ENCODE data around the gene LSR. TPM values are rescaled to one million over a fixed set of nuclear protein-coding genes. Genes with fewer than 3 reads are reported as not detected.

Gene LSR
- total RNA-seq, 5 donors from 2014 or later (not counting 1 experiment from before 2014, with no cell fraction given): 36.8 to 64.9 (median 57.4) TPM

- H3K4me1 Mint-ChIP-seq: peaks cover 44 to 47% (median 46%) of the 10 kb centered on the region in 3 donors
- WGBS (ENCODE audit: insufficient coverage): 0% methylated on average over 14 of the region's 40 CpGs
- peaks cover 17% of the 10 kb centered on the region for H3K36me3 Mint-ChIP-seq
- ATAC-seq (replicated peaks in 1 of 4) (peak in 3 of 4 experiments; percentile 8 to 12 (median 10)), DNase-seq (peak in 14 of 35 experiments; percentile 10 to 48 (median 32))
- Histone ChIP-seq H3K27ac (ENCODE audit: low read length) (peak overlapping the region; percentile 70), H3K9me3 (no peaks in the 10 kb centered on the region), H3K27me3 (replicated peaks in 1 of 2; ENCODE audit: control insufficient read depth in 2 of 2, extremely low read depth in 1 of 2, insufficient read depth in 2 of 2, low read length in 1 of 2) (no peaks in the 10 kb centered on the region), H3K36me3 (ENCODE audit: control insufficient read depth in 2 of 2, extremely low read depth in 1 of 2, insufficient read depth in 1 of 2, low read length in 1 of 2) (peaks cover 6 to 27% of the 10 kb centered on the region in 2 donors), H3K4me3 (ENCODE audit: control insufficient read depth in 1 of 2, extremely low read depth in 1 of 2, low read length in 1 of 2) (peak overlapping the region; percentile 67), H3K4me1 (ENCODE audit: control insufficient read depth in 1 of 2, extremely low read depth in 1 of 2, insufficient read depth in 2 of 2, low read length in 2 of 2) (peaks cover 5 to 46% of the 10 kb centered on the region in 2 experiments)
- no peaks in the 10 kb centered on the region for H3K9me3 Mint-ChIP-seq
- H3K27ac Mint-ChIP-seq: peak overlapping the region; percentile 95 to 99
- ChIA-PET CTCF (no interaction called here), POLR2A (interaction anchor here (0.6 to 1.0 kb wide), 2 partner anchors 33 to 65 kb away, joined by 3 to 5 read pairs; no protein-coding TSS in a partner anchor)
- peak overlapping the region; percentile 87 to 94 (median 90) for H3K4me3 Mint-ChIP-seq
- no peaks in the 10 kb centered on the region for H3K27me3 Mint-ChIP-seq
These were observed 18.6 kb downstream of the LSR start for GRCh38 chr19:35267353-35267817.

- no peaks in the 10 kb centered on the region for H3K9me3 ChIP-seq
- DNase-seq (peak; percentile 39 to 92 (median 65)), ATAC-seq (replicated peaks in 1 of 4) (peak; percentile 58 to 68 (median 62))
- Mint-ChIP-seq H3K4me1 (peaks cover 44 to 48% (median 46%) of the 10 kb centered on the region in 3 donors), H3K36me3 (peaks cover 19% of the 10 kb centered on the region), H3K27me3 (no peaks in the 10 kb centered on the region), H3K9me3 (no peaks in the 10 kb centered on the region), H3K4me3 (peak overlapping the region; percentile 87 to 94 (median 90)), H3K27ac (peak overlapping the region; percentile 95 to 99)
- no peaks in the 10 kb centered on the region for H3K27me3 ChIP-seq (replicated peaks in 1 of 2; ENCODE audit: control insufficient read depth in 2 of 2, extremely low read depth in 1 of 2, insufficient read depth in 2 of 2, low read length in 1 of 2)
- H3K36me3 ChIP-seq (ENCODE audit: control insufficient read depth in 2 of 2, extremely low read depth in 1 of 2, insufficient read depth in 1 of 2, low read length in 1 of 2): peaks cover 9 to 31% of the 10 kb centered on the region in 2 donors
- ChIA-PET CTCF (interaction anchor here in 1 of 2 donors (0.6 kb wide), 1 partner anchor 125 kb away, joined by 6 read pairs; the partner anchor contains the start of gene FXYD7), POLR2A (interaction anchor here (0.6 to 1.0 kb wide), 4 partner anchors 12 to 477 kb away, joined by 3 to 5 read pairs (median 4); no protein-coding TSS in a partner anchor)
- H3K4me3 ChIP-seq (ENCODE audit: control insufficient read depth in 1 of 2, extremely low read depth in 1 of 2, low read length in 1 of 2): peak overlapping the region; percentile 67
- under 1% methylated on average over 80 of the region's 100 CpGs for WGBS (ENCODE audit: insufficient coverage)
- peaks cover 5 to 46% of the 10 kb centered on the region in 2 experiments for H3K4me1 ChIP-seq (ENCODE audit: control insufficient read depth in 1 of 2, extremely low read depth in 1 of 2, insufficient read depth in 2 of 2, low read length in 2 of 2)
- peak overlapping the region; percentile 70 for H3K27ac ChIP-seq (ENCODE audit: low read length)
These were observed 19.2 kb downstream of the LSR start for GRCh38 chr19:35267818-35268535.

DNA sequence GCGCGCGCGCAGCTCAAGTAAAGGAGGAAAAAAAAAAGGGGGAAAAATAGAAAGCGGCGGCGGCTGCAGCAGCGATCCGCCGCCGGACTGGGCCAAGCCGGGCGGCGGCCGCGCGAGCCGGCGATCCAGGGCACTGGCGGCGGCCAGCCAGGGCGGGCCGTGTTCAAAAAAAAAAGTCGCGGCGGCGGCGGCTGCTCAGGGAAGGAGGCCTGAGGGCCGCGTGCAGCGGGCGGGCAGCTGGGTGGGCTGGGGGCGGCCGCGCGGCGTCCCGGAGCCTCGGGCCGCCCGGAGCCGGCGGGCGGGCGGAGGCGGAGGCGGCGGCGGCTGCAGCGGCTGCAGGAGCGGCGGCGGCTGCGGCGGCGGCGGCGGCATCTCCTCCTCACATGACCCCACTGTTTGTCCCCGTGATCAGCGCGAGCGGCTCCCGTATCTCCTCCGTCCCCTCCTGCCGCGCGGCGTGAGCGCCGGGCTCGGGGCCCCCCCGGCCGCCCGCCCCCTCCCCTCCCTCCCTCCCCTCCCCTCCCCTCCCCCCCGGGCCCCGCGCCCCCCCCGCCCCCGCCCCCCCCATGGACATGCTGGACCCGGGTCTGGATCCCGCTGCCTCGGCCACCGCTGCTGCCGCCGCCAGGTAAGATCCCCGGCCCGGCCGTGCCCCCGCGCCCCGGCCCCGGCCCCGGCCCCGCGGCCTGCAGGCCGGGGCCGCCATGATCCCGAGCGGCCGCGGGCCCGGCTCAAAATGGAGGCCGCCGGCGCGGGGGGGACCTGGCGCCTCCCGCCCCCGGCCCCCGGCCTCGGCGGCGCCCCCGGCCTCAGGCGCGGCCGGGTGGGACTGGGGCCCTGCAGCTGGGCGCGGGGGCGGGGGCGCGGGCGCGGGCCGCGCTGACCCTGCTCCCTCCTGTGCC, 20.0 kb downstream of the LSR start, which contains the start of gene USF2:
Gene USF2 (plus strand): TSS at position 427 of the 902 bp plus-strand sequence. CDS start 140 bp downstream, at position 567.
- WGBS (ENCODE audit: insufficient coverage): 0% methylated on average over 87 of the region's 126 CpGs

DNA sequence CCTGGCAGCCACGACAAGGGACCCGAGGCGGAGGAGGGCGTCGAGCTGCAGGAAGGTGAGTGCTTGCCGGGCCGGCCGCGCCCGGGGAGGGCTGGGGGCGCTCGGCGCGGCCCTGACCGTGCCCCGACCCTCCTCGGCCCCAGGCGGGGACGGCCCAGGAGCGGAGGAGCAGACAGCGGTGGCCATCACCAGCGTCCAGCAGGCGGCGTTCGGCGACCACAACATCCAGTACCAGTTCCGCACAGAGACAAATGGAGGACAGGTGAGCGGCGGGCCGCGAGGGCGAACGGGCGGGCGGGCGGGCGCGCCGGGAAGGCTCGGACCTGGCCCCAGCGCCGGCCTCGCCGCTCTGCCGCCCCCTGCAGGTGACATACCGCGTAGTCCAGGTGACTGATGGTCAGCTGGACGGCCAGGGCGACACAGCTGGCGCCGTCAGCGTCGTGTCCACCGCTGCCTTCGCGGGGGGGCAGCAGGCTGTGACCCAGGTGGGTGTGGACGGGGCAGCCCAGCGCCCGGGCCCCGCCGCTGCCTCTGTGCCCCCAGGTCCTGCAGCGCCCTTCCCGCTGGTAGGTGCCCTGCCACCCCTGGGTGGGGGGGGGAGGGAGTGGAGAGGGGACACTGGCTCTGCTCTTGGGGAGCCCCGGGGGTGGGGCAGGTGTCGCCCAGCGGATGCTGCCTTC, 20.8 kb downstream of the LSR start:
- CTCF ChIA-PET: interaction anchor here in 1 of 2 donors (0.6 to 0.9 kb wide), 2 partner anchors 11 to 136 kb away, joined by 3 read pairs; no protein-coding TSS in a partner anchor
- Mint-ChIP-seq H3K27ac (peak overlapping the region; percentile 44 to 72), H3K9me3 (no peaks in the 10 kb centered on the region), H3K4me3 (peak overlapping the region; percentile 68 to 77 (median 70)), H3K36me3 (peaks cover 30% of the 10 kb centered on the region), H3K4me1 (peaks cover 47 to 53% (median 47%) of the 10 kb centered on the region in 3 donors), H3K27me3 (no peaks in the 10 kb centered on the region)
- DNase-seq (peak; percentile 47 to 86 (median 66)), ATAC-seq (replicated peaks in 1 of 4) (peak; percentile 51 to 62 (median 56))
- H3K27me3 ChIP-seq (replicated peaks in 1 of 2; ENCODE audit: control insufficient read depth in 2 of 2, extremely low read depth in 1 of 2, insufficient read depth in 2 of 2, low read length in 1 of 2): no peaks in the 10 kb centered on the region
- H3K36me3 ChIP-seq (ENCODE audit: control insufficient read depth in 2 of 2, extremely low read depth in 1 of 2, insufficient read depth in 1 of 2, low read length in 1 of 2): peaks cover 13 to 44% of the 10 kb centered on the region in 2 donors
- peaks cover 5 to 46% of the 10 kb centered on the region in 2 experiments for H3K4me1 ChIP-seq (ENCODE audit: control insufficient read depth in 1 of 2, extremely low read depth in 1 of 2, insufficient read depth in 2 of 2, low read length in 2 of 2)
- peak overlapping the region; percentile 20 to 26 for H3K4me3 ChIP-seq (ENCODE audit: control insufficient read depth in 1 of 2, extremely low read depth in 1 of 2, low read length in 1 of 2)
- no peaks in the 10 kb centered on the region for H3K9me3 ChIP-seq
- H3K27ac ChIP-seq (ENCODE audit: low read length): no peak overlapping the region
- POLR2A ChIA-PET: no interaction called here
- 3% methylated on average over 57 of the region's 66 CpGs for WGBS (ENCODE audit: insufficient coverage)

More for the DNA sequence above, 20.0 kb downstream of the LSR start, which contains the start of gene USF2:
- H3K27ac ChIP-seq (ENCODE audit: low read length): peak within 1 kb of the TSS; percentile 70
- Mint-ChIP-seq H3K9me3 (no peaks in the 10 kb centered on the region), H3K27ac (peak within 1 kb of the TSS; percentile 95 to 99), H3K27me3 (no peaks in the 10 kb centered on the region), H3K4me1 (peaks cover 46 to 52% (median 47%) of the 10 kb centered on the region in 3 donors), H3K4me3 (peak within 1 kb of the TSS; percentile 87 to 94 (median 90)), H3K36me3 (peaks cover 27% of the 10 kb centered on the region)
- H3K27me3 ChIP-seq (replicated peaks in 1 of 2; ENCODE audit: control insufficient read depth in 2 of 2, extremely low read depth in 1 of 2, insufficient read depth in 2 of 2, low read length in 1 of 2): no peaks in the 10 kb centered on the region
- peak in 34 of 35 experiments; percentile 40 to 83 (median 59) for DNase-seq
- H3K9me3 ChIP-seq: no peaks in the 10 kb centered on the region
- peak; percentile 43 to 57 (median 46) for ATAC-seq (replicated peaks in 1 of 4)
- H3K4me1 ChIP-seq (ENCODE audit: control insufficient read depth in 1 of 2, extremely low read depth in 1 of 2, insufficient read depth in 2 of 2, low read length in 2 of 2): peaks cover 5 to 46% of the 10 kb centered on the region in 2 experiments
- ChIA-PET POLR2A (interaction anchor here in 1 of 2 donors (0.5 to 0.7 kb wide), 4 partner anchors 11 to 1973 kb away, joined by 3 to 5 read pairs (median 4); no protein-coding TSS in a partner anchor), CTCF (interaction anchor here (0.6 kb wide), 2 partner anchors 126 to 137 kb away, joined by 3 to 6 read pairs; partner anchors contain the start of gene FXYD7 (in 1 of the 2))
- peaks cover 13 to 38% of the 10 kb centered on the region in 2 donors for H3K36me3 ChIP-seq (ENCODE audit: control insufficient read depth in 2 of 2, extremely low read depth in 1 of 2, insufficient read depth in 1 of 2, low read length in 1 of 2)
- peak within 1 kb of the TSS; percentile 67 for H3K4me3 ChIP-seq (ENCODE audit: control insufficient read depth in 1 of 2, extremely low read depth in 1 of 2, low read length in 1 of 2)

DNA sequence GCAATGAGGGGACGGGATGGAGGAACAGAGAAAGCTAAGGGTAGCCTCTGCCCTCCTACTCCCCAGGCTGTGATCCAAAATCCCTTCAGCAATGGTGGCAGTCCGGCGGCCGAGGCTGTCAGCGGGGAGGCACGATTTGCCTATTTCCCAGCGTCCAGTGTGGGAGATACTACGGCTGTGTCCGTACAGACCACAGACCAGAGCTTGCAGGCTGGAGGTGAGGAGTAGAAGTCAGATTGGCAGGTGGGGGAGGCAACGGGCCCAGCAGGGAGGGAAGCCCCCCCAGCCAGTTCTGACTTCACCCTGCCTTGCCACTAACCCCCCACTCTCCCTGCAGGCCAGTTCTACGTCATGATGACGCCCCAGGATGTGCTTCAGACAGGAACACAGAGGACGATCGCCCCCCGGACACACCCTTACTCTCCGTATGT, 21.6 kb downstream of the LSR start:
- peak overlapping the region; percentile 68 to 70 (median 68) for H3K4me3 Mint-ChIP-seq
- CTCF ChIA-PET: interaction anchor here in 1 of 2 donors (0.9 kb wide), 1 partner anchor 12 kb away, joined by 3 read pairs; no protein-coding TSS in a partner anchor
- H3K27me3 ChIP-seq (replicated peaks in 1 of 2; ENCODE audit: control insufficient read depth in 2 of 2, extremely low read depth in 1 of 2, insufficient read depth in 2 of 2, low read length in 1 of 2): no peaks in the 10 kb centered on the region
- no peaks in the 10 kb centered on the region for H3K9me3 ChIP-seq
- H3K27me3 Mint-ChIP-seq: no peaks in the 10 kb centered on the region
- H3K9me3 Mint-ChIP-seq: no peaks in the 10 kb centered on the region
- ATAC-seq (replicated peaks in 1 of 4): no peak
- H3K36me3 ChIP-seq (ENCODE audit: control insufficient read depth in 2 of 2, extremely low read depth in 1 of 2, insufficient read depth in 1 of 2, low read length in 1 of 2): peaks cover 13 to 47% of the 10 kb centered on the region in 2 donors
- no peak overlapping the region for H3K27ac ChIP-seq (ENCODE audit: low read length)
- peaks cover 5 to 39% of the 10 kb centered on the region in 2 experiments for H3K4me1 ChIP-seq (ENCODE audit: control insufficient read depth in 1 of 2, extremely low read depth in 1 of 2, insufficient read depth in 2 of 2, low read length in 2 of 2)
- WGBS (ENCODE audit: insufficient coverage): 93% methylated on average over 13 of the region's 16 CpGs
- peaks cover 40 to 47% (median 47%) of the 10 kb centered on the region in 3 donors for H3K4me1 Mint-ChIP-seq
- H3K4me3 ChIP-seq (ENCODE audit: control insufficient read depth in 1 of 2, extremely low read depth in 1 of 2, low read length in 1 of 2): no peak overlapping the region
- H3K36me3 Mint-ChIP-seq: peaks cover 29% of the 10 kb centered on the region
- H3K27ac Mint-ChIP-seq: peak overlapping the region; percentile 45 to 74
- POLR2A ChIA-PET: interaction anchor here in 1 of 2 donors (0.7 kb wide), 1 partner anchor 18 kb away, joined by 3 read pairs; no protein-coding TSS in a partner anchor
- no peak for DNase-seq

All from T-cell (primary cell).